NT2/D1 (cell line): Measurements from ENCODE around the gene YIPF2.

ENCODE experiments used
- SUZ12 ChIP-seq: IDR thresholded peaks from 2 replicates; pipeline ENCODE4 v1.6.1; 2011; ENCODE audit not compliant: insufficient read length, insufficient read depth; ENCODE audit errors: extremely low read depth
- YY1 ChIP-seq: IDR thresholded peaks from 2 replicates; pipeline ENCODE4 v1.6.1; 2011; ENCODE audit not compliant: insufficient read length, insufficient read depth

GRCh38 chr19:10911579-10912363 lies 16.7 kb downstream of the YIPF2 start:
- TF ChIP-seq SUZ12 = no peak
- TF ChIP-seq YY1 = no peak
